Activated CD8-positive, alpha-beta memory T cell treated with anti-CD3 and anti-CD28 coated beads, Interleukin-2, amount 10 ng/mL, durations not matched to agents 7 days and 5 days (primary cell): Measurements from ENCODE around the gene PHF21B. TPM values are rescaled to one million over a fixed set of nuclear protein-coding genes. Genes with fewer than 3 reads are reported as not detected.
"Not testable (repeated sequence)": the region's sequence is repeated elsewhere in the genome, so short reads cannot be mapped to it uniquely, and the experiment has no call there.

Source experiments
- ATAC-seq: fragments of 150-1000 bp; cut with Tn5 transposase; one replicate; pipeline ENCODE4 v1.10.0; 2021; ENCODE audit warnings: moderate library complexity
- CTCF ChIA-PET: fragments of 350-600 bp; sonication (Branson Sonifier 250); formaldehyde crosslinking; loops from one replicate; lab custom pipeline; 2021; ENCODE audit warnings: antibody characterized with exemption; lab: Charles Lee
- DNase-seq: peaks from one replicate; pipeline ENCODE4 v3.0.0-alpha.2; 2020
- H3K27ac Mint-ChIP-seq: one replicate; pipeline ENCODE4 v1.8.0; 2021; ENCODE audit warnings: mild to moderate bottlenecking, mixed read lengths
- H3K27me3 Mint-ChIP-seq: one replicate; pipeline ENCODE4 v1.8.0; 2021; ENCODE audit warnings: mixed read lengths
- H3K36me3 Mint-ChIP-seq: one replicate; pipeline ENCODE4 v1.8.0; 2021; ENCODE audit warnings: mild to moderate bottlenecking, mixed read lengths
- H3K4me1 Mint-ChIP-seq: one replicate; pipeline ENCODE4 v1.8.0; 2021; ENCODE audit warnings: mixed read lengths
- H3K4me3 Mint-ChIP-seq: one replicate; pipeline ENCODE4 v1.8.0; 2021; ENCODE audit warnings: mild to moderate bottlenecking, moderate library complexity, mixed read lengths
- H3K9me3 Mint-ChIP-seq: one replicate; pipeline ENCODE4 v1.8.0; 2022; ENCODE audit warnings: low read depth, mixed read lengths
- total RNA-seq, 2 experiments: library from RNA; stranded (reverse); gene quantifications; one replicate each; pipeline ENCODE4 v1.2.3, GENCODE V29; 2021

Gene PHF21B
- total RNA-seq, 2 experiments from 2014 or later = 0.84 to 0.93 TPM

DNA sequence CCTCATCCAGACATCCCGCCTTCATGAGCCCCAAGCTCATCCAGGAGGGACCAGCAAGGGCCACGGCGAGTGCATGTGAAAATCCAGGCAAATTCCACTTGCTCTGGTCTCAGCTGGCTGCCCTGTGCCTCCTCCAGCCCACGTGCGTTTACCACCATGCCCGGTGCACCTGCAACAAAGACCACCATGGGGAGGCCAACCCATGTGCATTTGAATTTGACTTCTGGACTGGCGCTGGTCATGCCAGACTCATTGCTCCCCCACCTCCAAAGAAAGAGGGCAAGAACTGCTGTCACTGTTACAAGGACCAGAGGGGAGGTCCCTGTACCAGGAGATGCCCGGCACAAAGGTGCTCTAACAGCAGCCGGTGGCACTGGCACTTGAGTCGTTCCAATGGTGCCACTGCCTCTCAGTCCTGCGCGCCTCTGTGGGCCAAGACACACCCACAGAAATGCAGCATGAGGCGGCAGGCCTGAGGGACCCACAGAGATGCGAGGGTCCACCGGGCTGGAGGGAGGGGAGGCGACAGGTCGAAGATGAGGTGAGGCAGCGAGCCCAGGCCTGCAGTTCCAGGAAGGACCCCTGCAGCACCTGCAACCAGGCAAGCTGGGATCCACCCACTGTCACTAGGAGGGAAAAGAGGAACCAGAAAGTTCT is 80.3 kb downstream of the PHF21B start:
- Mint-ChIP-seq H3K27ac (no peak overlapping the region), H3K9me3 (no peaks in the 10 kb centered on the region), H3K4me3 (no peak overlapping the region), H3K27me3 (peaks cover 9% of the 10 kb centered on the region), H3K4me1 (peaks cover 15% of the 10 kb centered on the region), H3K36me3 (no peaks in the 10 kb centered on the region)
- ATAC-seq = no peak
- CTCF ChIA-PET = no interaction called here
- DNase-seq = no peak

DNA sequence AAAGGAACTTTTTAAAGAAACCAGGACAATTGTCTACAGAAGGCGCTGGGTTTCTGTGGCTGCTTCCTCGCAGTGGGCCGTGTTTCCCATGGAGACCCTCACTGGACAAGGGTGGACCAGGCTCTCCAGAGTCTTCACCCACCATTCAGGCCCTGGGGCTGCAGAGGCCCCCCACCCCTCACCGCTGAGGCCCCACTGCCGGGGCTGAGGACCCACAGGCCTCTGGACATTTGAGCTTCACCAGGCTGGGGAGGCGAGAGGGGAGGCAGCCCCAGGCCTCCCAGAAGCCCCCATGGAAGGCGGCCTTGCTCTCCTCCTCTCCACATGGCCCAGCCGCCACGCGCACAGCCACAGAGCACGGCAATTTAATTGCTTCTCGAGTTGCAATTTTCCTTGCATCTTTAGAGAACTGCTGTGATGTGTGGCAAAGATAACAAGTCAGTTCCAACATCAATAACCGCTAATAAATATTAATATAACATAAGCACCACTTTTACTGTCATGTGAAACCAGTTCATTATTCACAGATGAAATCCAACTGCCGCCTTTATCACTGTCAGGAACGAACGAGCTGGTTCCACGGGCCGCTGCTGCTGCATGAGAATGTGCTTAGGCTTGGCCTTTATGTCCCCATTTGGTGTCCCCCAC is 81.0 kb downstream of the PHF21B start:
- Mint-ChIP-seq H3K27me3 (peaks cover 13% of the 10 kb centered on the region), H3K4me1 (peaks cover 18% of the 10 kb centered on the region), H3K4me3 (no peak overlapping the region), H3K9me3 (no peaks in the 10 kb centered on the region), H3K27ac (no peak overlapping the region), H3K36me3 (no peaks in the 10 kb centered on the region)
- ATAC-seq (no peak), DNase-seq (no peak)
- CTCF ChIA-PET = no interaction called here

DNA sequence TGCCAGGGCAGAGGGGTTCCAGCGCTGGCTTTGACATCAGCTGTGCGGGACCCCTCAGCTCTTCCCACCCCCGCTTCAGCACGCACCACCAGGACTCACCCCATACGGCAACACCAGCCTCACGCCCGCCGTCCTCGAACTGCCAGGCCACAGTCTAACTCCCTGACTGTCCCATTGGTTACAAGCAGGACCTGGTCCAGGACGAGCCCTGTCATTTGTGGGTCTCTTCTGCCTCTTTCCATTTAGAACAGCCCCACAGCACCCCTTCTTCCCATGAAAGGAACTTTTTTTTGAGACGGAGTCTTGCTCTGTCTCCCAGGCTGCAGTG is 81.7 kb downstream of the PHF21B start:
- no peaks in the 10 kb centered on the region for H3K9me3 Mint-ChIP-seq
- no peaks in the 10 kb centered on the region for H3K36me3 Mint-ChIP-seq
- DNase-seq = no peak
- peaks cover 17% of the 10 kb centered on the region for H3K27me3 Mint-ChIP-seq
- peaks cover 18% of the 10 kb centered on the region for H3K4me1 Mint-ChIP-seq
- H3K4me3 Mint-ChIP-seq = no peak overlapping the region
- CTCF ChIA-PET = no interaction called here
- H3K27ac Mint-ChIP-seq = no peak overlapping the region
- ATAC-seq = no peak

DNA sequence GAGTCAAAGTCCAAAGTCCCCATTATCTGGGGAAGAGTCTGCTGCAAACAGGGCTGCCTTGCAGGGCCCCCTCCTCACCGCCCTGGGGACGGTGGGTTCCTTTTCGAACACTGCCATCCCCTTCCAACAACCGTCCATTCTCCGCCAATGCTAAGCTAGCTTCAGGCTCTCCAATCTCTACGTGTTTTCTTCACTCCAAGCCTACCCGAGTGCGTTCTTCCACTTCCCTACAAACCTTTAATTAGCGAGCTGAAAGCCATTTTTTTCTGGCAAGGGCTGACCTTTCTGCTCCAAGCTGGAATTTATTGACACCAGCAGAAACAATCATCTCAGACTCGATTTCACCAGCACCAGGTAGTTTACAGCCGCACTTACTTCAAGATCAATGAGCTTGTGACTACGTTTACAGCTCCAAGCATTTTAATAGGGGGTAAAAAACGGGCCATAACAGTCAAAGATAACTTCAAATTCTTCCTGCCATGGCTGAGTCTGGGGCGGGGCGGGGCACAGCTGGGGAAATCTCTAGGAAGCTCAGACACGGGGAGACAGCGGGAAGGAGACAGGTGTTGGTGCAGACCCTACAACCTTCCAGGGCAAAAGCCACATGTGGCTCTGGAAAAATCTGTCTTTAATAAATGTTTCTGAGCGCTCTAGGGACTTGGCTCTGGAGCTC is 82.2 kb downstream of the PHF21B start:
- Mint-ChIP-seq H3K4me1 (peaks cover 18% of the 10 kb centered on the region), H3K9me3 (no peaks in the 10 kb centered on the region), H3K27me3 (peaks cover 22% of the 10 kb centered on the region), H3K36me3 (no peaks in the 10 kb centered on the region), H3K27ac (no peak overlapping the region), H3K4me3 (no peak overlapping the region)
- CTCF ChIA-PET = no interaction called here
- no peak for DNase-seq
- ATAC-seq = no peak

DNA sequence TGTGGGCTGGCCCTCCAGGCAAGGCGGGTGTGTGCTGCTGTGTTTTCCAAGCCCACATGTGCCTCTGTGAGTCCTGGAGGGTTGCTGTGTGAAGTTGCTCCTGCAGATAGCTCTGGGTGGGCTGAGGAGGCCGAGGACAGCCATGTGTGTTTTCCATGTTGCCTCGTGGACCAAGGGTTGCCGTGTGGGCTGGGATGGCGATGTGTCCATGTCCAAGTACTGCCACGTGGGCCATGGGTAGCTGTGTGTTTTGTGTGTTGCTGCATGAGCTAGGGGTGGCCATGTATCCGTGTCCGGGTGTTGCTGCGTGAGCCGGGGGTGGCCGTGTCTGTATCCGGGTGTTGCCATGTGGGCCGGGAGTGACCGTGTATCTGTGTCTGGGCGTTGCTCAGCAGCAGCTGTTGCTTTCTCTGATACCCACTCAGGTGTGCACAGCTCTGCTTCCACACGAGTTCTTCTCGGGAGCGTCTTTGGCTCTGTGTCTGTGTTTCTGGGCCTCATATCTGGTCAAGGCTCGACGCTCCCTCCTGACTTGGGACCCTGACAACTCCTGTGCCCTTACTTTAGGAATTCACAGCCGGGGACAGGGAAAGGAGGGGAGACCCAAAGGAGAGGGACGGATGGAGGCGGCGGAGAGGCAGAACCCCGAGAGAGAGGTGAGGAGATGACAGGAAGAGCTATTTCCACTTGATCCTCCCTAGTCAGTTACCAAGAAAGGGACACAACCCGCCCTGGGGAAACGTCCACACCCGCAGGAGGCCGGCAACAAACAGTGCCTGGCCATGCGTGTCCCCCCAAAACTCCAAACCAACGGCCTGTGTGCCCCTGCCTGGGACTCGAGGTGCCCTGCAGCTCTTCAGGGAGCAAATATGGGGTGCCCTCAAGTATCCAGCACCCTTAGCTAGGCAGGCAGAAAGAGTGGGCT is 83.1 kb downstream of the PHF21B start:
- Mint-ChIP-seq H3K4me3 (no peak overlapping the region), H3K27ac (no peak overlapping the region), H3K9me3 (no peaks in the 10 kb centered on the region), H3K36me3 (no peaks in the 10 kb centered on the region), H3K4me1 (peaks cover 18% of the 10 kb centered on the region), H3K27me3 (peaks cover 22% of the 10 kb centered on the region)
- CTCF ChIA-PET = no interaction called here
- no peak for DNase-seq
- ATAC-seq = no peak

DNA sequence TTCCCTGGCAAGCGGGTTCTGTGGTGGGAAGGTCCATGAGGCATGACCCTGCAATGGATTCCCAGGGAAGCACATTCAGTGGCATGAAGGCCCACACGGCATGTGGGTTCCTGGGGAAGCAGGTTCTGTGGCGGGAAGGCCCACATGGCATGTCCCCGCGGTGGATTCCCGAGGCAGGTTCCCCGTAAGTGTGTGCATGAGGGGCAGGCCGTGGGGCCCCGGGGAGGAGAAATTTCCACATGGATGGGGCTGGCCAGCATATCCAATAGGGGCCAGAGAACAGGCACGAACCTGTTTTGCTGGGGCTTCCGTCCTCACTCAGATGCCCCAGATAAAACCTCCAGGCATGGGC is 83.7 kb downstream of the PHF21B start:
- ATAC-seq (no peak), DNase-seq (no peak)
- Mint-ChIP-seq H3K4me3 (no peak overlapping the region), H3K27ac (no peak overlapping the region), H3K4me1 (peaks cover 18% of the 10 kb centered on the region), H3K36me3 (no peaks in the 10 kb centered on the region), H3K27me3 (peaks cover 22% of the 10 kb centered on the region), H3K9me3 (no peaks in the 10 kb centered on the region)
- CTCF ChIA-PET = no interaction called here

DNA sequence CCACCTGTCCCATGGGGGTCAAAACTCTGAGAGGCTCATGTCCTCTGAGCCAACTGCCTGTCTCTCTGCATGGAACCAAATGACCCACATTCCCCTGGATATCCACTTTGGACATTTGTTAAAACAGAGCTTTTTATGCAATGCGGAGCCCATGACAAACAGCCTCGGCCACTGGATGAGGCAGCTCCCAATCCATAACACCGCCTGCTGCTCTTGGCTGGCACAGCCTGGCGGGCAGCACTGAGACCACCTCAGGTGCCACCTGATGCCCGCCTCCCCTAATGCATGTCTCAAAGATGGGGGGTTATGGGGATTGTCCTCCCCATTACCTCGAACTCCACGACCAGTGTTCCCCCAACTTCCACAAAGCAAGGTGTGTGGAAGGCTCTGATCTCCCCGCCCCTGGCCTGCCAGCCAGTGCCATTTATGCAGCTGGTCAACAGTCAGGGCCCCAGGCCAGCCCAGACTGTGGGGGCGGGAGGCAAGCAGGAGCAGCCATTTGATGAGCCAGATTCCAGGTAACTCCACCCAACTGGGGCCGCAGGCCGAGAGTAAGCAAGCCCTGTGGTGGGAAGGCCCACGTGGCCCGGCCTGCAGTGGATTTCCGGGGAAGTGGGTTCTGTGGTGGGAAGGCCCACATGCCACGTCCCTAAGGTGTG is 84.2 kb downstream of the PHF21B start:
- CTCF ChIA-PET = no interaction called here
- Mint-ChIP-seq H3K36me3 (no peaks in the 10 kb centered on the region), H3K4me3 (no peak overlapping the region), H3K4me1 (peaks cover 18% of the 10 kb centered on the region), H3K9me3 (no peaks in the 10 kb centered on the region), H3K27me3 (peaks cover 22% of the 10 kb centered on the region), H3K27ac (no peak overlapping the region)
- DNase-seq (no peak), ATAC-seq (no peak)

DNA sequence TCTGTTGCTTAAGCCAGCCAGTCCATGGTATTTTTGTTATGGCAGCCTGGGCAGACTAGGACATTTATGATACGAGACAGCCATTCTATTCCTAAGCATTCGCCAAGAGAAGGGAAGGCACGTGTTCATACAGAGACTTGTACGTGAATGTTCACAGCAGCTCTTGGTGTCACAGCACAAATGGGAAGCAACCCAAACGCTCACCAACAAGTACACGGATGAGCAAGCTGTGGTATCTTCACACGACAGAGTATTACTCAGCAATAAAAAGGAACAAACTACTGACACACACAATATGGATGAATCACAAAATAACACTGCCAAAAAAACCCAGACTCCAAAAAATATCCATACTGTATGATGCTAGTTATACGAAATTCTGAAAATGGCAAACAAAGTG is 85.1 kb downstream of the PHF21B start:
- CTCF ChIA-PET = no interaction called here
- DNase-seq (no peak), ATAC-seq (no peak)
- Mint-ChIP-seq H3K9me3 (no peaks in the 10 kb centered on the region), H3K27ac (no peak overlapping the region), H3K4me1 (peaks cover 18% of the 10 kb centered on the region), H3K36me3 (no peaks in the 10 kb centered on the region), H3K27me3 (peaks cover 22% of the 10 kb centered on the region), H3K4me3 (no peak overlapping the region)

DNA sequence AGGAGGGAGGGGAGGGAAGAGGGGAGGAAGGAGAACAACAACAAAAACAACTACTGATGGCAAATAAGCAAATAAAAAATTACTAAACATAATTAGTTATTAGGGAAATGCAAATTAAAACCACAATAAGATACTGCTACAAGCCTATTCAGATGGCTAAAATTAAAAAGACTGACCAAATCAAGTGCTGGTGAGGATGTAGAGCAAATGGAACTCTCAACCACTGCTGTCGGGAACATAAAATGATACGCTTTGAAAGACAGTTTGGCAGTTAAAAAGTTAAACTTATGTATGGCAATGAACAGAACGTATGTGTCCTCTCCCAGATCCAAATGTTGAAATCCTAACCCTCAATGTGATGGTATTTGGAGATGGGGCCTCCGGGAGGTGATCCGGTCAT is 85.7 kb downstream of the PHF21B start:
- Mint-ChIP-seq H3K9me3 (no peaks in the 10 kb centered on the region), H3K4me3 (no peak overlapping the region), H3K4me1 (peaks cover 18% of the 10 kb centered on the region), H3K27ac (no peak overlapping the region), H3K36me3 (no peaks in the 10 kb centered on the region), H3K27me3 (peaks cover 22% of the 10 kb centered on the region)
- CTCF ChIA-PET = no interaction called here
- no peak for ATAC-seq
- no peak for DNase-seq

DNA sequence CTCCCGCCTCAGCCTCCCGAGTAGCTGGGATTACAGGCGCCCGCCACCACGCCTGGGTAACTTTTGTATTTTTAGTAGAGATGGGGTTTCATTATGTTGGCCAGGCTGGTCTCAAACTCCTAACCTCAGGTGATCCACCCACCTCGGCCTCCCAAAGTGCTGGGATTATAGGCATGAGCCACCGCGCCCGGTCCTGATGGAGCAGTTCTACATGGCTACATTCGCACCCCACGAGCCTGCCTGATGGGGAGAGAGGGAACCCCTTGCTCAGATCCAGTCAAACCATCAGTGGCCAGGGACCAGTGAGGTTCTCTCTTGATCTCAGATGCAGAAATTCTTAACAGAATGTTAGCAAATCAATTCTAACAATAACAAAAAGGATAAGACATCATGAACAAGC is 88.0 kb downstream of the PHF21B start:
- H3K27ac Mint-ChIP-seq, DNase-seq, ATAC-seq, H3K9me3 Mint-ChIP-seq, H3K4me3 Mint-ChIP-seq, CTCF ChIA-PET, H3K36me3 Mint-ChIP-seq: not testable (repeated sequence)
- peaks cover 22% of the 10 kb centered on the region for H3K27me3 Mint-ChIP-seq
- peaks cover 18% of the 10 kb centered on the region for H3K4me1 Mint-ChIP-seq

DNA sequence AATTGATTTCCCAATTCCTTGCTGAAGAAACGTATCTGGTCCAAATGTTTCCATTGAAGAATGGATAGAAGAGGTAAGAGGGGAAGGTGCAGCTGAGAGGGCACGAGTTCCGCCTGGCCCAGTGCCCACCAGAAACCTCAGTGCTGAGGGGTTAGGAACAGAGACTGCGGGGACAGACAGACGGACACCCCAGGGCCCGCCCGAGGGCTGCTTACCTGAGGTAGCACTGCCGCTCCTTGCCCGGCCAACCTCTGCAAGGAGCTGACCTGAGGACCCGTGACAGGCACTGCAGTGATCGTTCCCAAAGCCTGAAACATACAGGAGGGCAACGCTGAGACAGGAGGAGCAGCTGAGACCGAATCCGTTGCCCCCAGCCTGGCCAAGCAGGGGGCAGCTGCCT is 89.6 kb downstream of the PHF21B start:
- H3K27ac Mint-ChIP-seq = no peak overlapping the region
- H3K36me3 Mint-ChIP-seq = no peaks in the 10 kb centered on the region
- DNase-seq (no peak), ATAC-seq (no peak)
- no peaks in the 10 kb centered on the region for H3K9me3 Mint-ChIP-seq
- CTCF ChIA-PET = no interaction called here
- H3K4me3 Mint-ChIP-seq = no peak overlapping the region
- peaks cover 10% of the 10 kb centered on the region for H3K4me1 Mint-ChIP-seq
- H3K27me3 Mint-ChIP-seq = peaks cover 17% of the 10 kb centered on the region

DNA sequence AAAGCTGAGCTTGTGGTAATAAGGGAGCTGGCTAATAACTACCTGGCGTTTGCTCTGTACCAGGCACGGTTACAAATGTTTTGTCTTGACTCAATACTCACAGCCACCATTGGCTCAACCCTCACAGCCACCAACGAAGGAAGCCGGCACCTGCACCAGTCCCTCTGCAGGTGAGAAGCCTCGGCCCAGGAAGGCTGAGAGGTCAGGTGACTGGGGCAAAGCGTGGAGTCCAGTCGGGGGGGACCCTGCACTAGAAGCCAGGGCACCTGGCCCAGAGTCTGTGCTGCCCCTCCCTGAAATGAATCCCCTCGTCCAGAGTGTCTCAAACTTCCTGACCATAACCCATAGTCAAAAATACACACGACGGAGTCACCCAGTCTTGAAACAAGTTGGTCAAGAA is 90.1 kb downstream of the PHF21B start:
- Mint-ChIP-seq H3K4me3 (no peak overlapping the region), H3K9me3 (no peaks in the 10 kb centered on the region), H3K36me3 (no peaks in the 10 kb centered on the region), H3K27me3 (peaks cover 16% of the 10 kb centered on the region), H3K27ac (no peak overlapping the region), H3K4me1 (peaks cover 5% of the 10 kb centered on the region)
- ATAC-seq (no peak), DNase-seq (no peak)
- CTCF ChIA-PET = no interaction called here

DNA sequence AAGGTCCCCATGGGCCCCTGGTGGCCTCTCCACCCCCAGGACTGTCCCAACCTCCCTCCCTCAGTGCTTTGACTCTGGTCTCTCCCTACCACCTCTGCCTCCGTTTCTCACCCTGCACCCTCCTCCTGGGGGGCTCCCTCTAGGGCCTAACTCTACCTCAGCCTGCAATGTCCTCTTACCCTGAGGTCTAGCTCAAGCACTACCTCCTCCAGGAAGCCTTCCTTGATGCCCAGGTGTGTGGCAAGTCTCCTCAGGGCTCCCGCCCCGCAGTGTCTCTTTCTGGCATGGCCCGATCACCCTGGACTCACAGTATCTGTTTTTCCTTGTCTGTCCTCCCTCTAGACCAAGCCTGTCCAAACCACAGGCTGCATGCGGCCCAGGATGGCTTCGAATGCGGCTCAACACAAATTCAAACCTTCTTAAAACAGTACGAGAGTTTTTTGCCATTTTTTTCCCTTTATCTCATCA is 90.8 kb downstream of the PHF21B start:
- no peak overlapping the region for H3K27ac Mint-ChIP-seq
- no peaks in the 10 kb centered on the region for H3K36me3 Mint-ChIP-seq
- peaks cover 10% of the 10 kb centered on the region for H3K27me3 Mint-ChIP-seq
- no peaks in the 10 kb centered on the region for H3K4me1 Mint-ChIP-seq
- no peaks in the 10 kb centered on the region for H3K9me3 Mint-ChIP-seq
- ATAC-seq (no peak), DNase-seq (no peak)
- CTCF ChIA-PET = no interaction called here
- H3K4me3 Mint-ChIP-seq = no peak overlapping the region
